Heart left ventricle (tissue), 13 donors: ENCODE data around the gene SYNM.

Experiments
- CTCF ChIP-seq, 12 donors: fragments of 200-600 bp; sonication (generic) in 4 of 12; IDR thresholded peaks; one replicate each; pipeline versions ENCODE4 v1.5.0 to v1.8.0; 2018 to 2022; ENCODE audit warnings: antibody characterized with exemption in 12 of 12, mild to moderate bottlenecking in 5 of 12
- POLR2A ChIP-seq, 2 donors: fragments of 450-650 bp; IDR thresholded peaks; one replicate each; pipeline ENCODE4 v1.6.1; 2017; ENCODE audit warnings: antibody characterized with exemption in 2 of 2, mild to moderate bottlenecking in 2 of 2, moderate library complexity in 2 of 2
- donor health status: ischemic (EF 13 %, LVEDD 7.1; RV severe dilation, severe dysfunction).
- donor health status: DM: no; HTN: yes; CAD: no.
- donor health status: DM: no; HTN: no; CAD: no.
- donor health status: ischemic (EF 25% LVEDD 6.9; RV normal size, moderate dysfunction).
- donor health status: ischemic (EF 25% LVEDD 5.7; RV mildly dilated, moderate dysfunction).
- donor health status: ischemic (EF 35%, LVEDD 5.7; RV mildly dilated, moderate dysfunction).
- donor health status: nonischemic (EF 11% LVEDD 7.7; RV severe dilation, severe dysfunction).
- donor health status: DM: yes; HTN: yes; CAD: no.
- donor health status: PGD.
- donor health status: ischemic (EF 29% LVEDD 5.4; RV normal size, mild dysfunction).
- donor health status: nonischemic (EF 23%, LVEDD 6.1; RV moderate dilation, normal function).

GRCh38 chr15:99165956-99166689, 61.2 kb downstream of the SYNM start:
- TF ChIP-seq CTCF (IDR thresholded peaks at IDR 0.05) (no peak), POLR2A (IDR thresholded peaks at IDR 0.05) (no peak)
